ENCODE data around the gene MET. TPM values are rescaled to one million over a fixed set of nuclear protein-coding genes. Genes with fewer than 3 reads are reported as not detected.

Gene MET
- total RNA-seq, 1 experiment from 2014 or later, result 5.0 TPM

- H2BK120ac ChIP-seq (ENCODE audit: low read depth, low read length, poor library complexity, severe bottlenecking), result no peak overlapping the region
- no peak overlapping the region for H2AFZ ChIP-seq (ENCODE audit: low read length)
- H3K23me2 ChIP-seq (ENCODE audit: insufficient read length, low read depth, low read length, poor library complexity, severe bottlenecking), result no peaks in the 10 kb centered on the region
- Mint-ChIP-seq H3K36me3 (ENCODE audit: insufficient read depth in 1 of 3, low read depth in 3 of 3) (no peaks in the 10 kb centered on the region), H3K4me1 (no peaks in the 10 kb centered on the region), H3K9me3 (no peaks in the 10 kb centered on the region), H3K4me3 (no peak overlapping the region), H3K27ac (no peak overlapping the region), H3K27me3 (ENCODE audit: low read depth) (no peaks in the 10 kb centered on the region)
- H3K79me2 ChIP-seq (ENCODE audit: insufficient read depth, low read length), result no peaks in the 10 kb centered on the region
- WGBS (ENCODE audit: extremely low coverage, insufficient read length, low lambda C conversion rate), result no CpG with 5 or more reads among the region's 5 CpGs
- no peak overlapping the region for H4K91ac ChIP-seq (ENCODE audit: insufficient read length, low read depth, low read length)
- DNase-seq, result no peak
- H2AK5ac ChIP-seq (ENCODE audit: insufficient read length, low read length), result no peak overlapping the region
- H3K79me1 ChIP-seq (ENCODE audit: insufficient read depth, low read depth, low read length, poor library complexity, severe bottlenecking), result no peaks in the 10 kb centered on the region
- H3K4me2 ChIP-seq (ENCODE audit: insufficient read depth, insufficient read length, low read length), result no peak overlapping the region
- no peak overlapping the region for H3K4ac ChIP-seq (ENCODE audit: low read depth, low read length)
- no peak overlapping the region for H2BK15ac ChIP-seq (ENCODE audit: low read depth, low read length)
- H3K18ac ChIP-seq (ENCODE audit: insufficient read length, low read depth, low read length), result no peak overlapping the region
- H3K27me3 ChIP-seq (ENCODE audit: insufficient read depth, low read length), result no peaks in the 10 kb centered on the region
- no peak overlapping the region for H3T11ph ChIP-seq (ENCODE audit: low read length)
- H4K8ac ChIP-seq (replicated peaks; ENCODE audit: insufficient read length, low read depth, low read length), result no peak overlapping the region
- no peak overlapping the region for H2BK5ac ChIP-seq (ENCODE audit: insufficient read length, low read length)
- no peak overlapping the region for H2BK20ac ChIP-seq (ENCODE audit: low read depth, low read length, poor library complexity, severe bottlenecking)
- no peak overlapping the region for H2BK12ac ChIP-seq (ENCODE audit: insufficient read length, low read depth, low read length)
- H3K9me3 ChIP-seq (ENCODE audit: control insufficient read depth, low read depth, low read length), result no peaks in the 10 kb centered on the region
- H4K5ac ChIP-seq (ENCODE audit: insufficient read length, low read depth, low read length), result no peak overlapping the region
- no peak for TF ChIP-seq CTCF (conservative IDR thresholded peaks at IDR 0.05)
- no peak overlapping the region for H3K56ac ChIP-seq (ENCODE audit: insufficient read length, low read depth, low read length)
- no peak overlapping the region for H3K23ac ChIP-seq (ENCODE audit: insufficient read length, low read depth, low read length)
- H3K4me1 ChIP-seq (ENCODE audit: insufficient read depth, low read length), result no peaks in the 10 kb centered on the region
- H3K9ac ChIP-seq (ENCODE audit: extremely low read depth, insufficient read length, low read length), result no peak overlapping the region
- no peak overlapping the region for H3K14ac ChIP-seq (ENCODE audit: insufficient read depth, low read length)
- no peaks in the 10 kb centered on the region for H4K20me1 ChIP-seq (ENCODE audit: control insufficient read depth, insufficient read depth, insufficient read length)
- no peak overlapping the region for H3K27ac ChIP-seq (ENCODE audit: insufficient read length, low read depth, low read length)
These were observed 168.3 kb downstream of the MET start for GRCh38 chr7:116840256-116840655.

Measured in H9 (cell line).